Medulla oblongata (tissue), 1 donor: ENCODE measurements around the gene MED14.
A peak's percentile ranks its signal among the peaks of the same experiment; 100 is the strongest.
"Not testable (repeated sequence)": the region's sequence is repeated elsewhere in the genome, so short reads cannot be mapped to it uniquely, and the experiment has no call there.

Source experiments
- DNase-seq: peaks from one replicate; pipeline ENCODE4 v3.0.0-alpha.2; 2015; ENCODE audit errors: extremely low spot score

MED14 gene

GRCh38 chrX:40735325-40736169, at the start of gene MED14:
TSS of gene MED14 (minus strand) at chrX:40735542. CDS start at chrX:40735412, 130 bp downstream.
- peak; percentile 88 for DNase-seq

DNA sequence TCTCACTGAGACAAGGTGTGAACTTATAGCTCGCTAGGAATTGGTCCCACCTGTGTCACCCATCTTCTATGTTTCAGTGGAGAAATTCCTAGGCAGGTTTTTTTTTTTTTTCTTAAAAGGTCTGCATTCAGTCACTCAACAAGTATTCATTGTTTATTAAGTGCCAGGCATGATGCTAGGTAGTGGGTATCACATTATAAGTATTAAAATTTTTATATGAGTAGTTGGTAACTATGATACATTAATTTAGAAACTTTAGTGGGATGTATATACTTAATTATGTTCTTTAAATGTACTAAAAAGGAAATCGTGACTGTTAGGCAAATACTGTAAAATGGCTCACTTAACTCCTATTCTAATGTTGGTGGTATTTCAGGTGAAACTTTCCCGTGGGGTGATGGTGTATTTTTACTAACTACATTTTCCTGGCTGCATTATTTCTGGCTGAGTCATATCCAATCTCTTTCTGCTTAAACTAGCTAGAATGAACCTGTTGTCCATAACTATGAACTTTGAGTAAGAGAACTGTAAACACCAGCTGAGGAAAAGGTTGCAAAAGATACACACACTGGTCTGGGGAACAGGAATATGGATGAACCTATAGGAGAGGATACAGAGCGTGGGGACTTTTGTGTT, 49.3 kb upstream of the MED14 start:
- DNase-seq: no peak

- DNase-seq: not testable (repeated sequence)
Observed at GRCh38 chrX:40782644-40783259, 47.4 kb upstream of the MED14 start.

DNA sequence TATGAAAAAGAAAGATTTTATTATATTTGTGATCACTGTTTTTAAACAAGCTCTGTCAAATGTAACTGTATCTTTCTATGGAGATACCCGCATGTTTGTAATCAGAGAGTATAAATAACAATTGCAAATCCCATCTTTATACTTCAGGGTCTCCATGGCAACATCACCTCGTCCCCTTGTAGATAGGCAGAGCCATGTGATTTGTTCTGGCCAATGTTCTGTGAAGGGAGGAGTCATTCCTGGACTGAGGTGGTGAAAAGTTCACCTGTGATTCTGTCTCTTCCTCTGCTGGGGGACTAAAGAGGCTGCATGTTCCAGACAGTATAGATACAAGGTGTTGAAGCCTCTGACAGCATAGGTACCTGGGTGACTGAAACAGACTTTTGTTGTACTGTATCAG, 45.6 kb upstream of the MED14 start:
- DNase-seq: no peak

DNA sequence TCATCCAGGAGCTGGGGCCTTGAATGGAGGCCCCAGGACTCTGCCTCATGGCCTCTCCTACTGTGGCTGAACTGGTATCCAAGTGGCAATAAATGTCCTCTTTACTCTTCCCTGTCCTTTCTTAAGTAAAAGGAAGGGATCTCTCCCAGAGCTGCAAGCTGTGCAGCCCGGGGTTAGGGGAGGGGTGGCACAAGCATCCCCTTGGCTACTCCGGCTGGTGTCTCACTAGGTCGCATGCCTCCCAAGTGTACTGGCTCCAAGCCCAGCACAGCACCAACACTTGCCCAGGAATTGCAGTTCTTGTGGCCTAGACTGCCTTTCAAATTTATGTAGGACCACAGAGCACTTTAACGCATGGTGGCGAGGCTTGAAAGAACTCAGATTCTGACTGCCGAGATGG, 44.7 kb upstream of the MED14 start:
- DNase-seq: peak; percentile 32

- DNase-seq: no peak
Observed at GRCh38 chrX:40778861-40779575, 43.7 kb upstream of the MED14 start.

DNA sequence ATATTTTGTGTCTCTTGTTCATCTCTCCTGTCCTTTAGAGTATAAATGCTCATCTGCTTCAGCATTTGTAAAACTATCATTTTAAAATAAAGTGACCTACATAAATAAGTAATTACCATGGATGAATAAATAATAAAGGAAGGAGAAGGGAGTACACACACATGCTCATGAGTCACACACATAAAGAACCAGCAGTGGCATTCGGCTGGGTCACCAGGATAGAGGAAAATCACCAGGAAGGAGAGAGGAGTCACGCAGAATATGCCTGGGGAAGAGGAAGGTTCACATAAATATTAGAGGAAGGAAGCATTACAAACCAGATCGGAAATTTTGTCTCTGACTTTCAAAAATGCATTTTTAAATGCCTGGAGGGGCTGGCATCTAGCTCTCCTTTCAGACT, 38.5 kb upstream of the MED14 start:
- no peak for DNase-seq

- no peak for DNase-seq
Observed at GRCh38 chrX:40773188-40773587, 37.8 kb upstream of the MED14 start.

GRCh38 chrX:40772290-40772689, 36.9 kb upstream of the MED14 start:
- DNase-seq: no peak

GRCh38 chrX:40761762-40762161, 26.4 kb upstream of the MED14 start:
- no peak for DNase-seq

- DNase-seq: no peak
Observed at GRCh38 chrX:40759374-40759773, 24.0 kb upstream of the MED14 start.

DNA sequence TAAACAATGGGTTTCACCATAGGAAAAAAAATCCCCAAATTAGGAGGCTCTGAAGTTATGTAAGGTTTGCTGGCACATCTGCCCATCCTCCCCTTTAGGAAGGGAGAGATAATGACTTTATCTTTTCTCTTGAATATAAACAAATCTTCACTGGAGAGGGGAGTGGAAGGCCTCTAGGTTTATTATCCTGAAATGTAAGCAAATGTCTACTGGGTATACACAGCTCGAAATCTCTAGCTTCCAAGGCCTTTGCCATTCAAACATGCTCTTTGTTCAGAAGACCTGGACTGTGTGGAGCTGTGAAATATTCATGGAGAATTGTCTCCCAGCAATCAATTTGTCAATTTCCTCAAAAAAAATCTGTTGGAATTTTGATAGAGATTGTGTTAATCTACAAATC, 21.7 kb upstream of the MED14 start:
- no peak for DNase-seq

GRCh38 chrX:40755291-40756249, 20.2 kb upstream of the MED14 start:
- DNase-seq: peak; percentile 39

DNA sequence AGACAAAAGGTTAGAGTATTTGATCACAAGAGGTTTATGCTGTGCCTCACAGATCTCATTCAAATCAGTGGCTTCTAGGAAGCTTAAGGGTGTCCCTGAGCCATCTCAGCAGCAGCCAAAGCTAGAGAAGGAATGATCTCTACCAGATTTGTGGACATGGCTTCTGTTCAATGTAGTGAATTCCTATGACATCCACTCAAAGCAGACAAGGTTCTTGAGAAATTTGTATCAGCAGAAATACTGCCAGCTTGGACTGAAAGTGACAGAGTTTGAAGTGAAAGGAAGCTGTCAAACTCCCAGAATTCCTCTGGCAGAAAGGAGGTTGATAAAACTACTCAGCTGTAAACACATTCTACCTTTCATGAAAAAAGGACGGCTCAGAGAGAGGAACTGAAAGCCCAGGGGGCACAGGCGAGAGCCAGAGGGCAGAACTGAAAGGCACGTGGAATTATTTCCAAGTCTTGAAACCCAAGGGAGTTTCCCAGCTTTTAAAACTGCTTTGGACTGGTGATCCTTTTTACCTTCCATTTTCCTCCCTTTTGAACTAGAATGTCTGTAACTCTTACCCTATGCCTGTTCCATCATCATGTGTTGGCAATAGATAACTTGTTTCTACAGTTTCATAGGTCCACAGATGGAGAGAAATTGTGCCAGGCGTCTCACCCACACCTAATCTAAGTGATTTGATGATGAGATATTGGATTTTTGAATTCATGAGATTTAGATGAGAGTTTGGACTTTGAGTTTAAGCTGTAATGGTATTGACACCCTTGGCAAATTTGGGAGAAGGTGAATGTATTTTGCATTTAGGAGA, 14.5 kb upstream of the MED14 start:
- DNase-seq: peak; percentile 5

DNA sequence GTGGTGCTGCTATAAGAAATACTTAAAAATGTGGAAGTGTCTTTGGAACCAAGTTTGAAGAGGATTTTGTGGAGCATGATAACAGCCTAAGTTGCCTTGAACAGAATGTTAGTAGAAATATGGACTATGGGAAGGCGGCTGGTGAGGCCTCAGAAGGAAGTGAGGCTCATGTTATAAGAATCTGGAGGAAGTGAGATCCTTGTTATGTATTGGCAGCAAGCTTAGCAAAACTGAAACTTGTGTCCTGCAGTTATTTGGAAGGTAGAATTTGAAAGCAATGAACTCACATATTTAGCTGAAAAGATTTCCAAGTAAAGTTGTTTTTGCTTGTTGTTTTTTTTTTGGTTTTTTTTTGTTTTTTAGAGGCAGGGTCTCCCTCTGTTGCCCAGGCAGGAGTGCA, 13.6 kb upstream of the MED14 start:
- DNase-seq: peak; percentile 4

DNA sequence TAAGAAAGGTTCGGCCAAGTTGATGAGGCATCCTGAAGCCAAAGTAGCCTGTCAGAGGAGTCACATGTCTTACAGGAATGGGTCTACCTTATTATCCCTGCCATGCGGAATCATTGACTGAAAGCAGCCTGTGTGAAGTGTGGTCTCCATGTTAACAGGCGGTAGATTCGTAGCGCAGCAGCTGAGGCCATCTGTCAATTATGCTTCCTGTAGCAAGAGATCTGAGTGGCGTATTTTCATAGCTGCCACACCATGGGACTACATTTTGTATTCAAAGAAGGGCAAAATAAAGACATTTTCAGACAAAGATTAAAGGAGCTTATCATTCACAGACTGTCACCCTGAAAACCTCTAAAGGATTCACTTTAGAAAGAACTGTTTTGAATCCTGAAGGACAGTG, 11.2 kb upstream of the MED14 start:
- no peak for DNase-seq

DNA sequence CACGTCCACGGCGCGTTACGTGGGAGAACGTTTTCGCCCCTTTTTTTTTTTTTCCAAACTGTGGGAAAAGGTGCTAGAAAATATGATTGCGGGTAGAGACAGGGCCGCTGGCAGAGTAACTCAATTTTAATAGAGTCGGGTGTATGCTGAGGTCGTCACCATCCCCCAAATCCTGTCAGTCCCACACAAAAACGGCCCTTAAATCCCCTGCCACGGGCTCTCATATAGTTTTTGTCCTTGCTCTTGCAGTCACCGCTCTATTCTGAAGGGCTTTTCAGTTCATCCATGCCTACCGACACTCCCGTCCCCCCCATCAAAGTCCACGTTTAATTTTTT, 796 bp upstream of the MED14 start:
- DNase-seq: no peak

- DNase-seq: peak; percentile 8
Observed at GRCh38 chrX:40734971-40735324, 394 bp downstream of the MED14 start.

DNA sequence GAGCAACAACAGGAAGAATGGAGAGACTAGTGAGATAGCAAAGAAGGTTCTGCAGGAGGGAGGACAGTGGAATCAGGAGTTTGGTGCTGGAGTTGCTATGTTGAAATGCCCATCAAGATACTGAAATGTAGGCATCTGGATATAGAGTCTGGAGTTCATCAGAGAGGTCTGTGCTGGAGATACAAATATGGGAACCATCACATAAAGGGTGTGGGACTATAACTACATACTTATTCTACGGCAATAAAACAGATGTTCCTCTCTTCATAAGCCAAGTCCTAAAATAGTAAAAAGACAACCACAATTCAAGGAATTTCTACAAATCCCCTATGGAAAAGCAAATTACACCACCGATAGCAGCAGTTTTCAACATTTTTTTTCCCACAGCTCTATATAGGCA, 1.6 kb downstream of the MED14 start:
- no peak for DNase-seq

GRCh38 chrX:40732499-40732898, 2.8 kb downstream of the MED14 start:
- DNase-seq: not testable (repeated sequence)
